HG02610 (cell line): ENCODE measurements around the gene RASGRF1.
A peak's percentile ranks its signal among the peaks of the same experiment; 100 is the strongest.
"Not testable (repeated sequence)": the region's sequence is repeated elsewhere in the genome, so short reads cannot be mapped to it uniquely, and the experiment has no call there.

ENCODE experiments used
- ATAC-seq: cut with Tn5 transposase; IDR thresholded peaks from one replicate; pipeline ENCODE4 v1.9.1; 2021; ENCODE audit warnings: mild to moderate bottlenecking, moderate library complexity; ENCODE audit not compliant: unreplicated experiment

Gene RASGRF1

GRCh38 chr15:79046691-79047404 lies 43.7 kb downstream of the RASGRF1 start:
- no peak for ATAC-seq

- ATAC-seq: no peak
Observed at GRCh38 chr15:79045041-79045440, 45.5 kb downstream of the RASGRF1 start.

- ATAC-seq: no peak
Observed at GRCh38 chr15:79042213-79042928, 48.2 kb downstream of the RASGRF1 start.

- no peak for ATAC-seq
Observed at GRCh38 chr15:79041601-79042168, 48.9 kb downstream of the RASGRF1 start.

GRCh38 chr15:79037848-79038247 lies 52.7 kb downstream of the RASGRF1 start:
- ATAC-seq: no peak

GRCh38 chr15:79036323-79036722 lies 54.3 kb downstream of the RASGRF1 start:
- ATAC-seq: no peak

- ATAC-seq: no peak
Observed at GRCh38 chr15:79035814-79036213, 54.8 kb downstream of the RASGRF1 start.

- peak; percentile 68 for ATAC-seq
Observed at GRCh38 chr15:79035111-79035601, 55.4 kb downstream of the RASGRF1 start.

- no peak for ATAC-seq
Observed at GRCh38 chr15:79034284-79034683, 56.3 kb downstream of the RASGRF1 start.

GRCh38 chr15:79032656-79033055 lies 57.9 kb downstream of the RASGRF1 start:
- ATAC-seq: no peak

- no peak for ATAC-seq
Observed at GRCh38 chr15:79031821-79032220, 58.8 kb downstream of the RASGRF1 start.

GRCh38 chr15:79031201-79031600 lies 59.4 kb downstream of the RASGRF1 start:
- ATAC-seq: no peak

GRCh38 chr15:79030470-79030869 lies 60.1 kb downstream of the RASGRF1 start:
- ATAC-seq: no peak

GRCh38 chr15:79028411-79028964 lies 62.1 kb downstream of the RASGRF1 start:
- ATAC-seq: no peak

- ATAC-seq: no peak
Observed at GRCh38 chr15:79027532-79028410, 62.8 kb downstream of the RASGRF1 start.

GRCh38 chr15:79025802-79026201 lies 64.8 kb downstream of the RASGRF1 start:
- ATAC-seq: no peak

- no peak for ATAC-seq
Observed at GRCh38 chr15:79025201-79025600, 65.4 kb downstream of the RASGRF1 start.

GRCh38 chr15:79024493-79024892 lies 66.1 kb downstream of the RASGRF1 start:
- not testable (repeated sequence) for ATAC-seq

- no peak for ATAC-seq
Observed at GRCh38 chr15:79023918-79024317, 66.7 kb downstream of the RASGRF1 start.

- ATAC-seq: no peak
Observed at GRCh38 chr15:79023546-79023890, 67.1 kb downstream of the RASGRF1 start.

GRCh38 chr15:79018960-79019359 lies 71.6 kb downstream of the RASGRF1 start:
- ATAC-seq: no peak
